Activated B cell treated with CpG ODN at 0.5 μM for 24 hours (primary cell): ENCODE data around the gene TUBGCP3. TPM values are rescaled to one million over a fixed set of nuclear protein-coding genes. Genes with fewer than 3 reads are reported as not detected.
"Not testable (repeated sequence)": the region's sequence is repeated elsewhere in the genome, so short reads cannot be mapped to it uniquely, and the experiment has no call there.

Experiments used
- ATAC-seq: fragments of 200-7000 bp; cut with Tn5 transposase; one replicate; pipeline ENCODE4 v1.10.0; 2021; ENCODE audit warnings: low read depth, mild to moderate bottlenecking, moderate library complexity
- CTCF ChIA-PET: fragments of 350-600 bp; sonication (Branson Sonifier 250); formaldehyde crosslinking; loops from one replicate; lab custom pipeline; 2021; ENCODE audit warnings: antibody characterized with exemption; lab: Charles Lee
- POLR2A ChIA-PET: fragments of 350-600 bp; sonication (Branson Sonifier 250); formaldehyde crosslinking; loops from one replicate; lab custom pipeline; 2021; ENCODE audit warnings: antibody characterized with exemption; lab: Charles Lee
- DNase-seq: peaks from one replicate; pipeline ENCODE4 v3.0.0; 2022
- H3K27ac Mint-ChIP-seq: one replicate; pipeline ENCODE4 v1.8.0; 2020; ENCODE audit warnings: mixed read lengths
- H3K27me3 Mint-ChIP-seq: one replicate; pipeline ENCODE4 v1.8.0; 2021; ENCODE audit warnings: mixed read lengths
- H3K36me3 Mint-ChIP-seq: one replicate; pipeline ENCODE4 v1.8.0; 2021; ENCODE audit warnings: low read depth, mixed read lengths
- H3K4me1 Mint-ChIP-seq: one replicate; pipeline ENCODE4 v1.8.0; 2021; ENCODE audit warnings: mixed read lengths
- H3K4me3 Mint-ChIP-seq: one replicate; pipeline ENCODE4 v1.8.0; 2020; ENCODE audit warnings: mild to moderate bottlenecking, mixed read lengths
- H3K9me3 Mint-ChIP-seq: one replicate; pipeline ENCODE4 v1.8.0; 2020; ENCODE audit warnings: mixed read lengths
- intact Hi-C: fragments of 100-400 bp; cut with micrococcal nuclease; formaldehyde crosslinking; loops from one replicate; pipeline ENCODE4 v1.15.1; 2024
- total RNA-seq: library from RNA; stranded (reverse); gene quantifications from 2 replicates; pipeline ENCODE4 v1.2.3, GENCODE V29; 2022
- TF ChIP-seq, protein P1 (sequence below): fragments of 200-600 bp; IDR thresholded peaks from one replicate; pipeline ENCODE4 v1.8.0; 2022; ENCODE audit warnings: antibody characterized with exemption, mild to moderate bottlenecking

Gene TUBGCP3
- total RNA-seq, 1 donor from 2014 or later = 57.4 TPM

DNA sequence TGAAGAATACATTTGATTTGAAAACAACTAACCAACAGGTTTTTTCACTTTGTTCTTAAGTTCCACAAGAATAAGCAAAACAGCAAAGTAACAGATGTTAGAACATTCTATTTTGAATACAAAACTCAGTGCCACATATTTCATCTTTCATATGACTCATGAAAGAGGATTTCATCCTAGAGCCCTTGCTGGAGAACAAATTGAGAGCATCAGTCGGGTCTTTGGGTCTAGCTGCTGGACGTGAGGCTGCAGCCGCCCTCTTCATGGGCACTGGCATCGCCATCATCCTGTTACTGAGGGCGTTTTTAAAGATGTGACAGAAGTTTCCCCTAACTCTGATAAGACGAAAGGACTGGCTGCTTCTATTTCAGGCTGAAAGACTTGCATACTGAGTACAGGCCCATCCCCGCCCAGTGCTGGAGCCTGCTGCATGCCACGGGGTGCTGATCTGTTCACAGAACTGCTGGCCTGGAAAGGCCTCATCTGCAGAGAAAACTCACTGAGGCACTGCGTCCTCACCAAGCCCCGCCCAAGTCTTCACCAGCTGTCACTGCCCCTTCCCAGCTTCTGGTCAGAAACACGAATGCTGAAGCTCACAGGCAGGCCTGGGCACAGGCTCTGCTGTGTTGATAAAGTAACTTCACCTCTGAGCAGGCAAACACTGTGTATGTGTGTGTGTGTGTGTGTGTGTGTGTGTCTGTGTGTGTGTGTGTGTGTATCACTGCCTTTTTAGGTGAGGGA, 101.4 kb downstream of the TUBGCP3 start:
- ChIA-PET POLR2A (no interaction called here), CTCF (no interaction called here)
- no peaks in the 10 kb centered on the region for H3K4me1 Mint-ChIP-seq
- H3K27me3 Mint-ChIP-seq = no peaks in the 10 kb centered on the region
- intact Hi-C loops = no loop called here
- no peak overlapping the region for H3K4me3 Mint-ChIP-seq
- no peaks in the 10 kb centered on the region for H3K9me3 Mint-ChIP-seq
- ATAC-seq (no peak), DNase-seq (no peak)
- no peak overlapping the region for H3K27ac Mint-ChIP-seq
- TF ChIP-seq, protein P1, sequence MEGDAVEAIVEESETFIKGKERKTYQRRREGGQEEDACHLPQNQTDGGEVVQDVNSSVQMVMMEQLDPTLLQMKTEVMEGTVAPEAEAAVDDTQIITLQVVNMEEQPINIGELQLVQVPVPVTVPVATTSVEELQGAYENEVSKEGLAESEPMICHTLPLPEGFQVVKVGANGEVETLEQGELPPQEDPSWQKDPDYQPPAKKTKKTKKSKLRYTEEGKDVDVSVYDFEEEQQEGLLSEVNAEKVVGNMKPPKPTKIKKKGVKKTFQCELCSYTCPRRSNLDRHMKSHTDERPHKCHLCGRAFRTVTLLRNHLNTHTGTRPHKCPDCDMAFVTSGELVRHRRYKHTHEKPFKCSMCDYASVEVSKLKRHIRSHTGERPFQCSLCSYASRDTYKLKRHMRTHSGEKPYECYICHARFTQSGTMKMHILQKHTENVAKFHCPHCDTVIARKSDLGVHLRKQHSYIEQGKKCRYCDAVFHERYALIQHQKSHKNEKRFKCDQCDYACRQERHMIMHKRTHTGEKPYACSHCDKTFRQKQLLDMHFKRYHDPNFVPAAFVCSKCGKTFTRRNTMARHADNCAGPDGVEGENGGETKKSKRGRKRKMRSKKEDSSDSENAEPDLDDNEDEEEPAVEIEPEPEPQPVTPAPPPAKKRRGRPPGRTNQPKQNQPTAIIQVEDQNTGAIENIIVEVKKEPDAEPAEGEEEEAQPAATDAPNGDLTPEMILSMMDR = no peak
- H3K36me3 Mint-ChIP-seq = peaks cover 45% of the 10 kb centered on the region

- H3K27me3 Mint-ChIP-seq, H3K9me3 Mint-ChIP-seq, CTCF ChIA-PET, H3K4me1 Mint-ChIP-seq, intact Hi-C loops, H3K4me3 Mint-ChIP-seq, POLR2A ChIA-PET, H3K27ac Mint-ChIP-seq, ATAC-seq, DNase-seq: not testable (repeated sequence)
- peaks cover 43% of the 10 kb centered on the region for H3K36me3 Mint-ChIP-seq
Measured at GRCh38 chr13:112485814-112486213, 102.1 kb downstream of the TUBGCP3 start.

DNA sequence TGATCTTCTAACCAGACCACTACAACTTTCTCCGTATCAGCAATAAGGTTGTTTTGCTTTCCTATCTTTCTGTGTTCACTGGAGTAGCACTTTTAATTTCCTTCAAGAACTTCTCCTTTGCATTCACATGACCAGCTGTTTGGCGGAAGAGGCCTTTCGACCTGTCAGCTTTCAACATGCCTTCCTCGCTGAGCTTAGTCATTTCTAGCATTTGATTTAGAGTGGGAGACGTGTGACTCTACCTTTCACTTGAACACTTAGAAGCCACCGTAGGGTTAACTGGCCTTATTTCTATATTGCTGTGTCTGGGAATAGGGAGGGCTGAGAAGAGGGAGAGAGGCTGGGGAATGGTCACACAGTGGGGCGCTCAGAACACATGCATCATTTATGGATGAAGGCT, 104.7 kb downstream of the TUBGCP3 start:
- Mint-ChIP-seq H3K4me1 (no peaks in the 10 kb centered on the region), H3K27ac (no peak overlapping the region), H3K27me3 (no peaks in the 10 kb centered on the region), H3K9me3 (no peaks in the 10 kb centered on the region), H3K36me3 (peaks cover 35% of the 10 kb centered on the region), H3K4me3 (no peak overlapping the region)
- DNase-seq = no peak
- ChIA-PET CTCF (no interaction called here), POLR2A (no interaction called here)
- intact Hi-C loops = no loop called here
- ATAC-seq = no peak
- TF ChIP-seq, protein P1 = no peak

DNA sequence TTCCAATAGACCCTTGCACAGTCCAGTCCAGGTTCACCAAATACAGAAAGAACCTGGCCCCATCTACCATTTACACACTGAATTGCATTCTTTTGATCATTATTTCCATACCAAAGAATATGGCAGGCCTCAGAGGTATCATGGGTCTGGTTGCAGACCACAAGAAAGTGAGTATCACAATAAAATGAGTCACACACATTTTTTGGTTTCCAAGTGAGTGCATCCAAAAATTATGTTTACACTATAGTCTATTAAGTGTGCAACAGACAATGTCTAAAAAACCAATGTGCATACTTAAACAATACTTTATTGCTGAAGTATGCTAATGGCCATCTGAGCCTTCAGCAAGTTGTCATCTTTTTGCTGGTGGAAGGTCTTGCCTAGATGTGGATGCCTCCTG, 106.5 kb downstream of the TUBGCP3 start:
- Mint-ChIP-seq H3K9me3 (no peaks in the 10 kb centered on the region), H3K27ac (no peak overlapping the region), H3K4me1 (no peaks in the 10 kb centered on the region), H3K4me3 (no peak overlapping the region), H3K27me3 (no peaks in the 10 kb centered on the region), H3K36me3 (peaks cover 24% of the 10 kb centered on the region)
- TF ChIP-seq, protein P1 = no peak
- DNase-seq (no peak), ATAC-seq (no peak)
- intact Hi-C loops = no loop called here
- ChIA-PET CTCF (no interaction called here), POLR2A (no interaction called here)

GRCh38 chr13:112479389-112479788, 108.6 kb downstream of the TUBGCP3 start:
- POLR2A ChIA-PET = no interaction called here
- no peaks in the 10 kb centered on the region for H3K27me3 Mint-ChIP-seq
- TF ChIP-seq, protein P1 = no peak

More at GRCh38 chr13:112479389-112479788, 108.6 kb downstream of the TUBGCP3 start:
- ATAC-seq = no peak
- no peaks in the 10 kb centered on the region for H3K9me3 Mint-ChIP-seq
- H3K27ac Mint-ChIP-seq = no peak overlapping the region
- H3K36me3 Mint-ChIP-seq = peaks cover 6% of the 10 kb centered on the region
- intact Hi-C loops = no loop called here
- no peaks in the 10 kb centered on the region for H3K4me1 Mint-ChIP-seq
- CTCF ChIA-PET = no interaction called here
- H3K4me3 Mint-ChIP-seq = no peak overlapping the region
- DNase-seq = no peak
